Transverse colon (tissue), 4 donors: Measurements from ENCODE around the gene EDNRA.

Experiments used
- CTCF ChIP-seq, 5 experiments: fragments of 200-600 bp in 3 of 5; fragments of 450-650 bp in 2 of 5; sonication (generic) in 3 of 5; IDR thresholded peaks; 1 replicate in 2 of 5; 2 replicates in 3 of 5; pipeline ENCODE4 v1.5.1; 2016 to 2017; ENCODE audit warnings: antibody characterized with exemption in 5 of 5, inconsistent platforms in 3 of 5, mild to moderate bottlenecking in 2 of 5, moderate library complexity in 1 of 5
- POLR2AphosphoS5 ChIP-seq, 3 donors: sonication (generic); formaldehyde crosslinking; IDR thresholded peaks; one replicate each; pipeline ENCODE4 v1.6.1; 2016; ENCODE audit warnings: antibody characterized with exemption in 3 of 3

- TF ChIP-seq POLR2AphosphoS5 (IDR thresholded peaks at IDR 0.05) (no peak), CTCF (IDR thresholded peaks at IDR 0.05) (no peak)
Observed at GRCh38 chr4:147538711-147539110, 57.8 kb downstream of the EDNRA start.
